Activated CD4-positive, alpha-beta memory T cell treated with anti-CD3 and anti-CD28 coated beads for 36 hours (primary cell): ENCODE data around the gene NMRK2. TPM values are rescaled to one million over a fixed set of nuclear protein-coding genes. Genes with fewer than 3 reads are reported as not detected.

ENCODE experiments used
- CTCF ChIA-PET: fragments of 350-600 bp; sonication (Branson Sonifier 250); formaldehyde crosslinking; loops from one replicate; lab custom pipeline; 2021; ENCODE audit warnings: antibody characterized with exemption, inconsistent platforms; lab: Charles Lee
- POLR2A ChIA-PET: fragments of 350-600 bp; sonication (Branson Sonifier 250); formaldehyde crosslinking; loops from one replicate; lab custom pipeline; 2021; ENCODE audit warnings: antibody characterized with exemption; lab: Charles Lee
- DNase-seq: peaks from one replicate; pipeline ENCODE4 v3.0.0-alpha.2; 2020
- H3K27ac Mint-ChIP-seq: one replicate; pipeline ENCODE4 v1.8.0; 2021; ENCODE audit warnings: mixed read lengths
- H3K27me3 Mint-ChIP-seq: one replicate; pipeline ENCODE4 v1.8.0; 2021; ENCODE audit warnings: mixed read lengths
- H3K36me3 Mint-ChIP-seq: one replicate; pipeline ENCODE4 v1.8.0; 2021; ENCODE audit warnings: mixed read lengths
- H3K4me1 Mint-ChIP-seq: one replicate; pipeline ENCODE4 v1.8.0; 2021; ENCODE audit warnings: low read depth, mixed read lengths
- H3K4me3 Mint-ChIP-seq: one replicate; pipeline ENCODE4 v1.8.0; 2021; ENCODE audit warnings: mild to moderate bottlenecking, mixed read lengths
- H3K9me3 Mint-ChIP-seq: one replicate; pipeline ENCODE4 v1.8.0; 2021; ENCODE audit warnings: mixed read lengths
- intact Hi-C: fragments of 100-400 bp; cut with micrococcal nuclease; formaldehyde crosslinking; loops from one replicate; pipeline ENCODE4 v1.15.1; 2023
- total RNA-seq, 2 experiments: library from RNA; stranded (reverse); gene quantifications; one replicate each; pipeline ENCODE4 v1.2.3, GENCODE V29; 2021

The NMRK2 gene
- total RNA-seq, 2 experiments from 2014 or later, result not detected

- Mint-ChIP-seq H3K27me3 (no peaks in the 10 kb centered on the region), H3K4me1 (peaks cover 38% of the 10 kb centered on the region), H3K9me3 (no peaks in the 10 kb centered on the region), H3K36me3 (peaks cover 81% of the 10 kb centered on the region), H3K27ac (peak overlapping the region; percentile 54), H3K4me3 (no peak overlapping the region)
- intact Hi-C loops, result no loop called here
- DNase-seq, result no peak
- ChIA-PET POLR2A (interaction anchor here (0.8 to 5.2 kb wide), 2 partner anchors 10 to 16 kb away, joined by 3 to 51 read pairs; partner anchors contain the start of gene DAPK3), CTCF (no interaction called here)
Observed at GRCh38 chr19:3981373-3981735, 48.5 kb downstream of the NMRK2 start.

GRCh38 chr19:3981736-3982681, 49.1 kb downstream of the NMRK2 start:
- H3K4me1 Mint-ChIP-seq, result peaks cover 44% of the 10 kb centered on the region
- CTCF ChIA-PET, result no interaction called here

GRCh38 chr19:3982701-3983541, 50.1 kb downstream of the NMRK2 start:
- peaks cover 65% of the 10 kb centered on the region for H3K36me3 Mint-ChIP-seq
- ChIA-PET CTCF (no interaction called here), POLR2A (interaction anchor here (5.2 kb wide), 1 partner anchor 11 kb away, joined by 51 read pairs; the partner anchor contains the start of gene DAPK3)
- intact Hi-C loops, result no loop called here
- peak overlapping the region; percentile 95 for H3K27ac Mint-ChIP-seq
- peak overlapping the region; percentile 96 for H3K4me3 Mint-ChIP-seq
- H3K27me3 Mint-ChIP-seq, result no peaks in the 10 kb centered on the region
- H3K4me1 Mint-ChIP-seq, result peaks cover 48% of the 10 kb centered on the region
- no peaks in the 10 kb centered on the region for H3K9me3 Mint-ChIP-seq
- no peak for DNase-seq

More at GRCh38 chr19:3981736-3982681, 49.1 kb downstream of the NMRK2 start:
- peaks cover 75% of the 10 kb centered on the region for H3K36me3 Mint-ChIP-seq
- no peaks in the 10 kb centered on the region for H3K27me3 Mint-ChIP-seq
- intact Hi-C loops, result no loop called here
- DNase-seq, result no peak
- POLR2A ChIA-PET, result interaction anchor here (5.2 kb wide), 1 partner anchor 11 kb away, joined by 51 read pairs; the partner anchor contains the start of gene DAPK3
- peak overlapping the region; percentile 96 for H3K4me3 Mint-ChIP-seq
- no peak overlapping the region for H3K27ac Mint-ChIP-seq
- H3K9me3 Mint-ChIP-seq, result no peaks in the 10 kb centered on the region

- CTCF ChIA-PET, result interaction anchor here (2.6 kb wide), 1 partner anchor 13 kb away, joined by 26 read pairs; the partner anchor contains the start of gene DAPK3
- H3K36me3 Mint-ChIP-seq, result peaks cover 61% of the 10 kb centered on the region
- H3K4me3 Mint-ChIP-seq, result peak overlapping the region; percentile 96
- DNase-seq, result no peak
- peak overlapping the region; percentile 95 for H3K27ac Mint-ChIP-seq
- peaks cover 44% of the 10 kb centered on the region for H3K4me1 Mint-ChIP-seq
- H3K9me3 Mint-ChIP-seq, result no peaks in the 10 kb centered on the region
- no peaks in the 10 kb centered on the region for H3K27me3 Mint-ChIP-seq
- intact Hi-C loops, result no loop called here
- POLR2A ChIA-PET, result interaction anchor here (1.3 to 5.2 kb wide), 2 partner anchors 8 to 12 kb away, joined by 4 to 51 read pairs; partner anchors contain the start of gene DAPK3
Observed at GRCh38 chr19:3983542-3983914, 50.7 kb downstream of the NMRK2 start.

- peak; percentile 59 for DNase-seq
- ChIA-PET POLR2A (interaction anchor here (1.0 to 5.2 kb wide), 3 partner anchors 9 to 21 kb away, joined by 3 to 51 read pairs (median 4); partner anchors contain the start of gene DAPK3), CTCF (interaction anchor here (1.6 to 2.6 kb wide), 2 partner anchors 14 to 135 kb away, joined by 4 to 26 read pairs; partner anchors contain the start of gene DAPK3)
- peaks cover 59% of the 10 kb centered on the region for H3K36me3 Mint-ChIP-seq
- peak overlapping the region; percentile 96 for H3K4me3 Mint-ChIP-seq
- intact Hi-C loops, result no loop called here
- H3K4me1 Mint-ChIP-seq, result peaks cover 42% of the 10 kb centered on the region
- no peaks in the 10 kb centered on the region for H3K27me3 Mint-ChIP-seq
- H3K27ac Mint-ChIP-seq, result peak overlapping the region; percentile 95
- no peaks in the 10 kb centered on the region for H3K9me3 Mint-ChIP-seq
Observed at GRCh38 chr19:3983936-3984583, 51.2 kb downstream of the NMRK2 start.

- peak overlapping the region; percentile 95 for H3K27ac Mint-ChIP-seq
- no peaks in the 10 kb centered on the region for H3K27me3 Mint-ChIP-seq
- H3K4me3 Mint-ChIP-seq, result peak overlapping the region; percentile 96
- H3K4me1 Mint-ChIP-seq, result peaks cover 37% of the 10 kb centered on the region
- DNase-seq, result no peak
- peaks cover 54% of the 10 kb centered on the region for H3K36me3 Mint-ChIP-seq
- H3K9me3 Mint-ChIP-seq, result no peaks in the 10 kb centered on the region
- ChIA-PET CTCF (interaction anchor here (1.6 to 2.6 kb wide), 4 partner anchors 14 to 248 kb away, joined by 4 to 26 read pairs (median 6); partner anchors contain the start of genes DAPK3 and PIAS4), POLR2A (interaction anchor here (0.9 to 5.2 kb wide), 6 partner anchors 8 to 262 kb away, joined by 3 to 51 read pairs (median 6); partner anchors contain the start of genes DAPK3, PIAS4 and YJU2)
- intact Hi-C loops, result no loop called here
Observed at GRCh38 chr19:3984584-3984907, 51.7 kb downstream of the NMRK2 start.

GRCh38 chr19:3984908-3985642, 52.2 kb downstream of the NMRK2 start, which contains the start of gene EEF2:
Gene EEF2, minus strand, starts transcription at chr19:3985463. Its CDS starts 83 bp downstream, at chr19:3985380.
- intact Hi-C loops, result loop anchor here (1.0 to 5.0 kb wide), 5 partner anchors 14 to 487 kb away; partner anchors contain the start of genes DAPK3, FZR1, HDGFL2 and MAP2K2
- peak within 1 kb of the TSS; percentile 96 for H3K4me3 Mint-ChIP-seq
- peak; percentile 90 for DNase-seq
- peak within 1 kb of the TSS; percentile 95 for H3K27ac Mint-ChIP-seq
- CTCF ChIA-PET, result interaction anchor here (0.7 to 2.6 kb wide), 10 partner anchors 10 to 248 kb away, joined by 3 to 26 read pairs (median 4); partner anchors contain the start of genes DAPK3, MRPL54, PIAS4 and ZBTB7A
- POLR2A ChIA-PET, result interaction anchor here (0.7 to 5.2 kb wide), 14 partner anchors 8 to 415 kb away, joined by 3 to 51 read pairs (median 4); partner anchors contain the start of genes DAPK3, PIAS4, SH3GL1 and YJU2
- H3K4me1 Mint-ChIP-seq, result peaks cover 37% of the 10 kb centered on the region
- H3K27me3 Mint-ChIP-seq, result no peaks in the 10 kb centered on the region
- no peaks in the 10 kb centered on the region for H3K9me3 Mint-ChIP-seq
- peaks cover 50% of the 10 kb centered on the region for H3K36me3 Mint-ChIP-seq

- H3K27ac Mint-ChIP-seq, result peak overlapping the region; percentile 95
- no peaks in the 10 kb centered on the region for H3K9me3 Mint-ChIP-seq
- DNase-seq, result no peak
- intact Hi-C loops, result loop anchor here (1.0 to 5.0 kb wide), 10 partner anchors 14 to 487 kb away; partner anchors contain the start of genes ANKRD24, DAPK3, FZR1 and HDGFL2
- H3K27me3 Mint-ChIP-seq, result no peaks in the 10 kb centered on the region
- H3K36me3 Mint-ChIP-seq, result peaks cover 46% of the 10 kb centered on the region
- H3K4me3 Mint-ChIP-seq, result peak overlapping the region; percentile 96
- CTCF ChIA-PET, result interaction anchor here (0.7 to 2.6 kb wide), 11 partner anchors 10 to 247 kb away, joined by 3 to 26 read pairs (median 4); partner anchors contain the start of genes DAPK3, MRPL54, PIAS4 and ZBTB7A
- POLR2A ChIA-PET, result interaction anchor here (0.7 to 5.2 kb wide), 11 partner anchors 9 to 414 kb away, joined by 3 to 51 read pairs (median 4); partner anchors contain the start of genes DAPK3, PIAS4, SH3GL1 and ZBTB7A
- H3K4me1 Mint-ChIP-seq, result peaks cover 40% of the 10 kb centered on the region
Observed at GRCh38 chr19:3985643-3986259, 52.9 kb downstream of the NMRK2 start.

GRCh38 chr19:3986260-3987041, 53.6 kb downstream of the NMRK2 start:
- peak overlapping the region; percentile 96 for H3K4me3 Mint-ChIP-seq
- intact Hi-C loops, result loop anchor here (1.0 to 5.0 kb wide), 8 partner anchors 80 to 486 kb away; partner anchors contain the start of genes ANKRD24, FZR1, HDGFL2 and MAP2K2
- ChIA-PET POLR2A (interaction anchor here (1.0 to 5.2 kb wide), 3 partner anchors 15 to 80 kb away, joined by 4 to 51 read pairs (median 13); partner anchors contain the start of genes DAPK3, PIAS4 and ZBTB7A), CTCF (interaction anchor here (0.7 to 2.6 kb wide), 8 partner anchors 11 to 153 kb away, joined by 3 to 26 read pairs (median 7); partner anchors contain the start of genes DAPK3 and PIAS4)
- H3K36me3 Mint-ChIP-seq, result peaks cover 39% of the 10 kb centered on the region
- no peaks in the 10 kb centered on the region for H3K27me3 Mint-ChIP-seq
- no peaks in the 10 kb centered on the region for H3K9me3 Mint-ChIP-seq
- DNase-seq, result peak; percentile 72
- H3K4me1 Mint-ChIP-seq, result peaks cover 38% of the 10 kb centered on the region
- peak overlapping the region; percentile 95 for H3K27ac Mint-ChIP-seq
